WTC11 (cell line): ENCODE data around the gene GSC2. TPM values are rescaled to one million over a fixed set of nuclear protein-coding genes. Genes with fewer than 3 reads are reported as not detected.

ENCODE experiments used
- ATAC-seq: fragments of 200-7000 bp; cut with Tn5 transposase; 2 replicates; pipeline ENCODE4 v1.10.0; 2021; ENCODE audit warnings: mild to moderate bottlenecking, moderate library complexity
- CTCF ChIA-PET: fragments of 300-600 bp; sonication (Branson Sonifier 250); formaldehyde crosslinking; loops from one replicate; lab custom pipeline; 2021; ENCODE audit warnings: antibody characterized with exemption; lab: Charles Lee
- POLR2A ChIA-PET: fragments of 350-600 bp; sonication (Branson Sonifier 250); formaldehyde crosslinking; loops from one replicate; lab custom pipeline; 2021; ENCODE audit warnings: antibody characterized with exemption; lab: Charles Lee
- DNase-seq: peaks from one replicate; pipeline ENCODE4 v3.0.0; 2021; ENCODE audit warnings: low spot score
- H3K27ac Mint-ChIP-seq: 2 replicates; pipeline ENCODE4 v1.8.0; 2021; ENCODE audit warnings: mixed read lengths
- H3K27me3 Mint-ChIP-seq: 2 replicates; pipeline ENCODE4 v1.8.0; 2021; ENCODE audit warnings: low read depth, mild to moderate bottlenecking, moderate library complexity, mixed read lengths
- H3K36me3 Mint-ChIP-seq: 2 replicates; pipeline ENCODE4 v1.8.0; 2021; ENCODE audit warnings: mixed read lengths
- H3K4me1 Mint-ChIP-seq: 2 replicates; pipeline ENCODE4 v1.8.0; 2022; ENCODE audit warnings: mixed read lengths
- H3K4me3 Mint-ChIP-seq: 2 replicates; pipeline ENCODE4 v1.8.0; 2021; ENCODE audit warnings: mild to moderate bottlenecking, moderate library complexity, mixed read lengths
- H3K9me3 Mint-ChIP-seq: 2 replicates; pipeline ENCODE4 v1.8.0; 2021; ENCODE audit warnings: mixed read lengths
- EMX1 ChIP-seq: fragments of 250-450 bp; sonication (Bioruptor Pico); IDR thresholded peaks from 2 replicates; pipeline ENCODE4 v1.8.0; 2021; ENCODE audit warnings: mild to moderate bottlenecking
- FOXK1 ChIP-seq: sonication (generic); formaldehyde crosslinking; IDR thresholded peaks from 2 replicates; pipeline ENCODE4 v1.8.0; 2022; ENCODE audit warnings: mild to moderate bottlenecking, moderate library complexity, missing genetic modification reagents
- HMGA2 ChIP-seq: fragments of 250-450 bp; sonication (Bioruptor Pico); IDR thresholded peaks from 2 replicates; pipeline ENCODE4 v1.4.0; 2021; ENCODE audit warnings: mild to moderate bottlenecking, moderate library complexity
- NFATC4 ChIP-seq: fragments of 250-450 bp; sonication (Bioruptor Pico); IDR thresholded peaks from 2 replicates; pipeline ENCODE4 v1.9.0; 2021; ENCODE audit warnings: mild to moderate bottlenecking
- NFE2L1 ChIP-seq: sonication (generic); formaldehyde crosslinking; IDR thresholded peaks from 2 replicates; pipeline ENCODE4 v1.8.1; 2023; ENCODE audit warnings: missing genetic modification reagents
- OVOL2 ChIP-seq: fragments of 250-450 bp; sonication (Bioruptor Pico); IDR thresholded peaks from 2 replicates; pipeline ENCODE4 v1.9.0; 2021; ENCODE audit warnings: mild to moderate bottlenecking, borderline replicate concordance
- RELA ChIP-seq: sonication (generic); formaldehyde crosslinking; IDR thresholded peaks from 2 replicates; pipeline ENCODE4 v1.8.1; 2022; ENCODE audit warnings: missing genetic modification reagents, mild to moderate bottlenecking, borderline replicate concordance
- RORB ChIP-seq: fragments of 250-450 bp; sonication (Bioruptor Pico); IDR thresholded peaks from 2 replicates; pipeline ENCODE4 v1.9.0; 2021; ENCODE audit warnings: mild to moderate bottlenecking
- TCF7 ChIP-seq: sonication (generic); formaldehyde crosslinking; IDR thresholded peaks from 2 replicates; pipeline ENCODE4 v1.8.0; 2022; ENCODE audit warnings: mild to moderate bottlenecking, low read depth, missing genetic modification reagents, moderate library complexity
- TEAD4 ChIP-seq: sonication (generic); formaldehyde crosslinking; IDR thresholded peaks from 2 replicates; pipeline ENCODE4 v1.8.0; 2022; ENCODE audit warnings: mild to moderate bottlenecking, missing genetic modification reagents
- TP53 ChIP-seq: sonication (generic); formaldehyde crosslinking; IDR thresholded peaks from 2 replicates; pipeline ENCODE4 v1.8.1; 2023; ENCODE audit warnings: mild to moderate bottlenecking, missing genetic modification reagents
- ZBTB21 ChIP-seq: sonication (generic); formaldehyde crosslinking; IDR thresholded peaks from 2 replicates; pipeline ENCODE4 v1.8.1; 2023; ENCODE audit warnings: mild to moderate bottlenecking, missing genetic modification reagents, borderline replicate concordance
- ZNF121 ChIP-seq: sonication (generic); formaldehyde crosslinking; IDR thresholded peaks from 2 replicates; pipeline ENCODE4 v1.8.0; 2023; ENCODE audit warnings: missing genetic modification reagents
- ZNF317 ChIP-seq: sonication (generic); formaldehyde crosslinking; IDR thresholded peaks from 2 replicates; pipeline ENCODE4 v1.8.1; 2023; ENCODE audit warnings: low read depth, mild to moderate bottlenecking, moderate library complexity, missing genetic modification reagents, borderline replicate concordance
- ZNF416 ChIP-seq: fragments of 250-450 bp; sonication (Bioruptor Pico); IDR thresholded peaks from 2 replicates; pipeline ENCODE4 v1.9.0; 2021; ENCODE audit warnings: mild to moderate bottlenecking, inconsistent platforms
- total RNA-seq: library from RNA; stranded (reverse); gene quantifications from 3 replicates; pipeline ENCODE4 v1.2.3, GENCODE V29; 2021
- TF ChIP-seq, protein P1 (sequence below): fragments of 250-450 bp; sonication (Bioruptor Pico); IDR thresholded peaks from 2 replicates; pipeline ENCODE4 v2.1.2; 2022; ENCODE audit warnings: mild to moderate bottlenecking, moderate library complexity
- TF ChIP-seq, protein P2 (sequence below): sonication (generic); formaldehyde crosslinking; IDR thresholded peaks from 2 replicates; pipeline ENCODE4 v1.8.0; 2022; ENCODE audit warnings: mild to moderate bottlenecking, missing genetic modification reagents
- TF ChIP-seq, protein P3 (sequence below): sonication (generic); formaldehyde crosslinking; IDR thresholded peaks from 2 replicates; pipeline ENCODE4 v1.8.1; 2022; ENCODE audit warnings: low read depth, mild to moderate bottlenecking, moderate library complexity, missing genetic modification reagents, borderline replicate concordance
- TF ChIP-seq, protein P4 (sequence below): fragments of 250-450 bp; sonication (Bioruptor Pico); IDR thresholded peaks from 2 replicates; pipeline ENCODE4 v1.9.0; 2021; ENCODE audit warnings: moderate library complexity, mild to moderate bottlenecking, inconsistent platforms, borderline replicate concordance
- TF ChIP-seq, protein P5 (sequence below): sonication (generic); formaldehyde crosslinking; IDR thresholded peaks from 2 replicates; pipeline ENCODE4 v1.8.1; 2022; ENCODE audit warnings: mild to moderate bottlenecking, moderate library complexity, missing genetic modification reagents
- TF ChIP-seq, protein P6 (sequence below): sonication (generic); formaldehyde crosslinking; IDR thresholded peaks from 2 replicates; pipeline ENCODE4 v1.8.0; 2022; ENCODE audit warnings: mild to moderate bottlenecking, missing genetic modification reagents
- TF ChIP-seq, protein P7 (sequence below): sonication (generic); formaldehyde crosslinking; conservative IDR thresholded peaks from 2 replicates; pipeline ENCODE4 v1.8.1; 2022; ENCODE audit warnings: mild to moderate bottlenecking, missing genetic modification reagents

Gene GSC2
- total RNA-seq, 1 experiment from 2014 or later = 0.68 TPM

DNA sequence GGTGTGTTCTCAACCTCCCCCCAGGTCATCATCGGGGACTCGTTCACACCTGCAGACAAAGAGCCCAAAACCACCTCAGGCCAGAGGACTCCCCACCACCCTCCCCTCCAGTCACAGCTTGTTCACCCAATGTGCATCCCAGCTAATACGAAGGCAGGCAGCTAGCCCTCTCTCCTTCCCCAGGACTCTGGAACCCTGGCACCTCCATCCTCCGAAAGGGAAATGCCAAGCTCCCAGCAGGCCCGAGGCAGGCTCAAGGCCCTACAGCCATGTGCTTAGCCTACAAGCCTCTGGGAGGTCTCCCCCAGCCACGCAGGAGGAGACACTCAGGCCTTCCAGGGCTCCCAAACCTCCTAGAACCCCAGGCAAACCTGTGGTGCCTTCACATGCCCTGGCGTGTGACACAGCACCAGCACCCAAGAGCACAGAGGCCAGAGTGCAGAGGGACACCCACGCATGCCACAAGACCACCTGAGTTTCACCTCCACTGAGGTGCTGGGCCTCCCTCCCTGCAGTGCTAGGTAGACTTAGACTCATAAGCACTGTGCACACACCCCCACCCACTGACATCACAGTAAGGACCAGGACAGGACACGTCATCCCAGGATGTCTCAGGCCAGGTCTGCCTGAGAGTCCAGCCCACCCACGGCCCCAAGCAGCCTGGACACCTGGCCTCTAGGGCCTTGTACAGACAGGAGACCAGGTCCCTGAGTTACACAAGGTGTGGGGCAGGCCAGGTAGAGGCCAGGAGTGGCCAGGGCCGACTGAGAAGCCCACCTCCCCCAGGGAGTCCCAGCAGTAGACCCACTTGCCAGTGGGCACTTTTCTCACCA lies 12.5 kb downstream of the GSC2 start (continued):
- TF ChIP-seq, protein P1, sequence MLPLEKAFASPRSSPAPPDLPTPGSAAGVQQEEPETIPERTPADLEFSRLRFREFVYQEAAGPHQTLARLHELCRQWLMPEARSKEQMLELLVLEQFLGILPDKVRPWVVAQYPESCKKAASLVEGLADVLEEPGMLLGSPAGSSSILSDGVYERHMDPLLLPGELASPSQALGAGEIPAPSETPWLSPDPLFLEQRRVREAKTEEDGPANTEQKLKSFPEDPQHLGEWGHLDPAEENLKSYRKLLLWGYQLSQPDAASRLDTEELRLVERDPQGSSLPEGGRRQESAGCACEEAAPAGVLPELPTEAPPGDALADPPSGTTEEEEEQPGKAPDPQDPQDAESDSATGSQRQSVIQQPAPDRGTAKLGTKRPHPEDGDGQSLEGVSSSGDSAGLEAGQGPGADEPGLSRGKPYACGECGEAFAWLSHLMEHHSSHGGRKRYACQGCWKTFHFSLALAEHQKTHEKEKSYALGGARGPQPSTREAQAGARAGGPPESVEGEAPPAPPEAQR (CRISPR knock-in tag) = no peak
- TF ChIP-seq, protein P2, sequence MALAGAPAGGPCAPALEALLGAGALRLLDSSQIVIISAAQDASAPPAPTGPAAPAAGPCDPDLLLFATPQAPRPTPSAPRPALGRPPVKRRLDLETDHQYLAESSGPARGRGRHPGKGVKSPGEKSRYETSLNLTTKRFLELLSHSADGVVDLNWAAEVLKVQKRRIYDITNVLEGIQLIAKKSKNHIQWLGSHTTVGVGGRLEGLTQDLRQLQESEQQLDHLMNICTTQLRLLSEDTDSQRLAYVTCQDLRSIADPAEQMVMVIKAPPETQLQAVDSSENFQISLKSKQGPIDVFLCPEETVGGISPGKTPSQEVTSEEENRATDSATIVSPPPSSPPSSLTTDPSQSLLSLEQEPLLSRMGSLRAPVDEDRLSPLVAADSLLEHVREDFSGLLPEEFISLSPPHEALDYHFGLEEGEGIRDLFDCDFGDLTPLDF (CRISPR knock-in tag) = no peak
- no peak for TF ChIP-seq TCF7 (CRISPR knock-in tag)

DNA sequence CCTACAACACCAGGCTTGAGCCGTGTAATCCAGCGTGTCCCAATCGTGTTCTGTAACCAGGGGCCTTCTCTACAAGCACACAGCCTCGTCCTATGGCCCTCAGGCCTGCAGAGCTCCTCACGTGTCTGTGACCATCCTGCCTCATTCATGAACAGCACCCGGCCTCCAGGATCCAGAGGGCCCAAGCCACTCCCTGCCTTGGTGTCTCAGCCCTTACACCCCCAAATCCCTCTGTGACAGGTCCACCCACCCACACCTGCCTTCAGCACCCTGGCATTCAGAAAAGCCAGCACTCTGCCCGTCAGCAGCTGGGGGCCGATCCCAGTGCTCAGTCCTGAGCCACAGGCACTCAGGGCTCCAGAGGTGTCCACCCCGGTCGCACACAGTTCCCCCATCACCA lies 13.2 kb downstream of the GSC2 start:
- POLR2A ChIA-PET = no interaction called here
- CTCF ChIA-PET = no interaction called here
- Mint-ChIP-seq H3K36me3 (peaks cover 36% of the 10 kb centered on the region), H3K4me3 (no peak overlapping the region), H3K27me3 (no peaks in the 10 kb centered on the region), H3K4me1 (no peaks in the 10 kb centered on the region), H3K9me3 (no peaks in the 10 kb centered on the region), H3K27ac (no peak overlapping the region)
- no peak for ATAC-seq
- no peak for TF ChIP-seq NFATC4 (CRISPR knock-in tag)
- TF ChIP-seq NFE2L1 (CRISPR knock-in tag) = no peak
- no peak for TF ChIP-seq EMX1 (CRISPR knock-in tag)
- TF ChIP-seq RELA (CRISPR knock-in tag) = no peak
- TF ChIP-seq, protein P3, sequence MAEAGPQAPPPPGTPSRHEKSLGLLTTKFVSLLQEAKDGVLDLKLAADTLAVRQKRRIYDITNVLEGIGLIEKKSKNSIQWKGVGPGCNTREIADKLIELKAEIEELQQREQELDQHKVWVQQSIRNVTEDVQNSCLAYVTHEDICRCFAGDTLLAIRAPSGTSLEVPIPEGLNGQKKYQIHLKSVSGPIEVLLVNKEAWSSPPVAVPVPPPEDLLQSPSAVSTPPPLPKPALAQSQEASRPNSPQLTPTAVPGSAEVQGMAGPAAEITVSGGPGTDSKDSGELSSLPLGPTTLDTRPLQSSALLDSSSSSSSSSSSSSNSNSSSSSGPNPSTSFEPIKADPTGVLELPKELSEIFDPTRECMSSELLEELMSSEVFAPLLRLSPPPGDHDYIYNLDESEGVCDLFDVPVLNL (CRISPR knock-in tag) = no peak
- TF ChIP-seq, protein P4, sequence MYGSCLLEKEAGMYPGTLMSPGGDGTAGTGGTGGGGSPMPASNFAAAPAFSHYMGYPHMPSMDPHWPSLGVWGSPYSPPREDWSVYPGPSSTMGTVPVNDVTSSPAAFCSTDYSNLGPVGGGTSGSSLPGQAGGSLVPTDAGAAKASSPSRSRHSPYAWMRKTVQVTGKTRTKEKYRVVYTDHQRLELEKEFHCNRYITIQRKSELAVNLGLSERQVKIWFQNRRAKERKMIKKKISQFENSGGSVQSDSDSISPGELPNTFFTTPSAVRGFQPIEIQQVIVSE (CRISPR knock-in tag) = no peak
- no peak for TF ChIP-seq TEAD4 (CRISPR knock-in tag)
- TF ChIP-seq HMGA2 (CRISPR knock-in tag) = no peak
- TF ChIP-seq RORB (CRISPR knock-in tag) = no peak
- no peak for TF ChIP-seq ZNF121 (CRISPR knock-in tag)
- TF ChIP-seq TP53 (CRISPR knock-in tag) = no peak
- TF ChIP-seq, protein P5, sequence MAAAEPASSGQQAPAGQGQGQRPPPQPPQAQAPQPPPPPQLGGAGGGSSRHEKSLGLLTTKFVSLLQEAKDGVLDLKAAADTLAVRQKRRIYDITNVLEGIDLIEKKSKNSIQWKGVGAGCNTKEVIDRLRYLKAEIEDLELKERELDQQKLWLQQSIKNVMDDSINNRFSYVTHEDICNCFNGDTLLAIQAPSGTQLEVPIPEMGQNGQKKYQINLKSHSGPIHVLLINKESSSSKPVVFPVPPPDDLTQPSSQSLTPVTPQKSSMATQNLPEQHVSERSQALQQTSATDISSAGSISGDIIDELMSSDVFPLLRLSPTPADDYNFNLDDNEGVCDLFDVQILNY = no peak
- no peak for TF ChIP-seq TCF7 (CRISPR knock-in tag)
- TF ChIP-seq, protein P6, sequence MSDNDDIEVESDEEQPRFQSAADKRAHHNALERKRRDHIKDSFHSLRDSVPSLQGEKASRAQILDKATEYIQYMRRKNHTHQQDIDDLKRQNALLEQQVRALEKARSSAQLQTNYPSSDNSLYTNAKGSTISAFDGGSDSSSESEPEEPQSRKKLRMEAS = no peak
- TF ChIP-seq ZBTB21 (CRISPR knock-in tag) = no peak
- no peak for TF ChIP-seq FOXK1 (CRISPR knock-in tag)
- TF ChIP-seq, protein P7, sequence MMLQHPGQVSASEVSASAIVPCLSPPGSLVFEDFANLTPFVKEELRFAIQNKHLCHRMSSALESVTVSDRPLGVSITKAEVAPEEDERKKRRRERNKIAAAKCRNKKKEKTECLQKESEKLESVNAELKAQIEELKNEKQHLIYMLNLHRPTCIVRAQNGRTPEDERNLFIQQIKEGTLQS (CRISPR knock-in tag) = no peak
- TF ChIP-seq OVOL2 (CRISPR knock-in tag) = no peak
- no peak for TF ChIP-seq ZNF317
- no peak for TF ChIP-seq ZNF416 (CRISPR knock-in tag)
- no peak for DNase-seq
